ENCODE data around the gene TMEM109. TPM values are rescaled to one million over a fixed set of nuclear protein-coding genes. Genes with fewer than 3 reads are reported as not detected.

The TMEM109 gene
- polyA plus RNA-seq, 4 donors: 76.1 to 111 (median 91.6) TPM

DNA sequence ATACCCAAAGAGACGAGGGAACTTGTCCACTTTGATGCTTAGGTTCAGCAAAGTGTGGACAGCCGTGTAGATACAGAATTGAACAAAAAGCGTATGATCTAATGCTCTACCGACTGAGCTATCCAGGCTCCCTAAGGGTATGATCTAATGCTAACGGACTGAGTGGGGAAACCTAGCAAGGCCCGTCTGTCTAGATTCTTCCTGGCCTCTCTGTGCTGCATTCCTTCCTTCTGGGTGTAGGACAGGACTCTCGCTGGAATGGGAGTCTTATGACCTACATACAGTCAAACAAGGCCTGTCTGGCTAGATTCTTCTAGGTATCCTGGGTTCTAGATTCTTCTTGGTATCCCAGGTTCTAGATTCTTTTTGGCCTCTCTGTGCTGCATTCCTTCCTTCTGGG is 46.4 kb downstream of the TMEM109 start:
- DNase-seq (ENCODE audit: low read depth in 4 of 4, low spot score in 2 of 4): no peak

- DNase-seq (ENCODE audit: low read depth in 4 of 4, low spot score in 2 of 4): no peak
Observed at GRCh38 chr11:60964801-60965200, 50.8 kb downstream of the TMEM109 start.

- DNase-seq (ENCODE audit: low read depth in 4 of 4, low spot score in 2 of 4): no peak
Observed at GRCh38 chr11:60966890-60967289, 52.9 kb downstream of the TMEM109 start.

- DNase-seq (ENCODE audit: low read depth in 4 of 4, low spot score in 2 of 4): no peak
Observed at GRCh38 chr11:60968223-60968622, 54.3 kb downstream of the TMEM109 start.

GRCh38 chr11:60970369-60970774 is 56.4 kb downstream of the TMEM109 start:
- DNase-seq (ENCODE audit: low read depth in 4 of 4, low spot score in 2 of 4): no peak

DNA sequence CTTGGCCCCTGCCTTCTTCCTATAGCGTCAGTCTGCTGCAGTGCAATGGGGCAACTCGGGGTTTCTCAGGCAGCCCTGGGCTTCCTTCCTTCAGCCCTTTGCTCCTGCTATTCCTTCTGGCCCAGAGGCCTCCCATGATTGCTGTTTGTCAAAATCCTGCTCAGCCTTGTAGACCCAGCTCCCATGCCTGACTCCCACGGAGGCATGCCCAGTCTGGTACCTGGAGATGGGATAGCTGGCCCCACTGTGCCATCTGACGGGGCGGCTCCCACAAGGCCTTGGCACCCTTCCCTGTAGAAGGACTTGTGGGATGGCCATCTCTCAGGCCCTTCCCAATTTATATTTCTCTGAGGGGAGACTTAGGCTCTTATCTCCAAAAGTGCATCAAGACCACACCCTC is 56.9 kb downstream of the TMEM109 start:
- no peak for DNase-seq (ENCODE audit: low read depth in 4 of 4, low spot score in 2 of 4)

DNA sequence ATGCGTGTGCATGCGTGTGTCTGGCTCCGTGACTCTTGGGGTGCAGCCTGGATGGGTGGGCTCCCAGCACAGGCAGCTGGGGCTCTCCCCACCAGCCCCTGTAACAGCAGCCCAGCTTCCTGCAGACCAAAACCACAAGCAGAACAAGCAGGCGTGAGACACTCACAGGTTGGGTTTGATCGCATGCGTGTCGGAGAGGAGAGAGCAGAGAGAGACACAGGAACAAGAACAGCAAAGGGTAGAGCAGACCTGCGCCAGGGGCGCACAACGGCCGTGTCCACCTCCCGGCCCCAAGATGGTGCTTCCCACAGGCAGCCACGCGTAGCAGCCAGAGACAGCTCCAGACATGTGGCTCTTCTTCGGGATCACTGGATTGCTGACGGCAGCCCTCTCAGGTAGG is 57.6 kb downstream of the TMEM109 start, which contains the start of gene CD6:
TSS of gene CD6 (plus strand) at position 161 of the 400 bp plus-strand sequence. CDS start at position 347, 186 bp downstream.
- DNase-seq (ENCODE audit: low read depth in 4 of 4, low spot score in 2 of 4): no peak

DNA sequence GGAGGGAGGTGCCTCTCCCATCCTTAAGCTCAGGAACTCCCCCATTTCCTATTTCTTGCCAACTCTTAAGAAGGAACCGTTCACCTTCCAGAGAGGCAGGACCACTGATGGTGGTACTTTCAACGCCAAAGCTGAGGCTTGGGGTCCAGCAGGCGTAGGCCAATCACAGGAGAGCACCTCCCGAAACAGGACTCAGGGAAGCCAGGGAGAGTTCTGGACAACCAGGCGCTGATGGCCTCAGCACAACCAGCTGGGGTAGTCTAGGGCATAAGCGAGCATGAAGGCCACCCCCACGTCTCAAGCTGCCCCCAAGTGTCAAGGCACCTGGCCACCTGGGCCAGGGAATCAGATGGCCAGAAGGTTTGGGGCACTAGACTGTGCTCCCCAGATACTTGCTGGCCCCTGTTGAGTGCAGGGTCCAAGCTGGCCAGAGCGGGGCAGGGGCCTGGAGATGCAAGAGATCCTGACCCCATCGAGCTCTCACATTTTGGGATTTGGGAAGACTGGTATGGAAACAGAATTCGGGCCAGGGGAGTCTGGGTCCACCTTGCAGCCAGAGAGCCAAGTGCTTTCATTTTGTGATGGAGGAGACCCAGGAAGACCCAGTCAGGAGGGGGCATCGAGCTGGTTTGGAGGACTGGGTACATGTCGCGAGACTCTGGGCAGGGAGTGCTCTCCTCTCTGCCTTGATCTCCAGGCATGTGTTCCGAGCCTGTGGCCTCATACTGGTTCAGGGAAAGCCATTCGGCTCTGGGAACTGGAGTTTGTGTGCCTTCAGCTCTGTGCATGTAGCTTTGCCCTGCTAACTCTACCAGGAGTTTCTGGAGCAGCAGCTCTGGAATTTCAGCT is 58.4 kb downstream of the TMEM109 start:
- no peak for DNase-seq (ENCODE audit: low read depth in 4 of 4, low spot score in 2 of 4)

Other genes starting within 250 kb of the TMEM109 start
- gene MS4A8, start 214.5 kb upstream of the TMEM109 start, polyA plus RNA-seq (ENCODE audit: insufficient read length in 4 of 4): not detected
- not detected for gene MS4A18, start 189.4 kb upstream of the TMEM109 start, polyA plus RNA-seq (ENCODE audit: insufficient read length in 4 of 4)
- gene MS4A15, start 157.3 kb upstream of the TMEM109 start, polyA plus RNA-seq (ENCODE audit: insufficient read length in 4 of 4): not detected
- under 1 TPM; 0.10 to 0.25 (median 0.16) TPM for gene MS4A10, start 128.8 kb upstream of the TMEM109 start, polyA plus RNA-seq (ENCODE audit: insufficient read length in 4 of 4)
- gene CCDC86, start 72.0 kb upstream of the TMEM109 start, polyA plus RNA-seq (ENCODE audit: insufficient read length in 4 of 4): 10 to 100 TPM; 15.9 to 25.8 (median 22.0) TPM
- gene PTGDR2, start 58.2 kb upstream of the TMEM109 start, polyA plus RNA-seq (ENCODE audit: insufficient read length in 4 of 4): under 1 TPM; 0.18 to 0.39 (median 0.20) TPM
- gene ZP1, start 46.6 kb upstream of the TMEM109 start, polyA plus RNA-seq (ENCODE audit: insufficient read length in 4 of 4): under 1 TPM in 1 of 4 donors, not detected in 3; 0.22 TPM
- gene PRPF19, start 7.6 kb upstream of the TMEM109 start, polyA plus RNA-seq (ENCODE audit: insufficient read length in 4 of 4): 100 to 1,000 TPM; 113 to 153 (median 130) TPM
- gene TMEM132A, start 10.3 kb downstream of the TMEM109 start, polyA plus RNA-seq (ENCODE audit: insufficient read length in 4 of 4): 100 to 1,000 TPM in 1 of 4 donors, 10 to 100 TPM in 3; 41.3 to 109 (median 88.1) TPM
- gene SLC15A3, start 38.0 kb downstream of the TMEM109 start, polyA plus RNA-seq (ENCODE audit: insufficient read length in 4 of 4): 10 to 100 TPM; 19.1 to 24.5 (median 20.6) TPM
- gene CD6, start 57.5 kb downstream of the TMEM109 start, polyA plus RNA-seq (ENCODE audit: insufficient read length in 4 of 4): 1 to 10 TPM in 3 of 4 donors, under 1 TPM in 1; 0.62 to 1.8 (median 1.4) TPM
- under 1 TPM; 0.05 to 0.20 (median 0.12) TPM for gene CD5, start 188.3 kb downstream of the TMEM109 start, polyA plus RNA-seq (ENCODE audit: insufficient read length in 4 of 4)
- gene VPS37C, start 247.3 kb downstream of the TMEM109 start, polyA plus RNA-seq (ENCODE audit: insufficient read length in 4 of 4): 10 to 100 TPM; 15.6 to 22.2 (median 20.9) TPM

Measured in left renal cortex interstitium (tissue), 4 donors.